Loucy (cell line): Measurements from ENCODE around the gene KIF16B.

Source experiments
- H2AFZ ChIP-seq: fragments of 200-600 bp; sonication (generic); 2 replicates; pipeline ENCODE4 v1.6.0; 2016; ENCODE audit warnings: antibody characterized with exemption, mild to moderate bottlenecking, low read length, moderate library complexity
- H3F3A ChIP-seq: fragments of 200-600 bp; 2 replicates; pipeline ENCODE4 v1.6.0; 2016; ENCODE audit warnings: antibody characterized with exemption, low read depth, mild to moderate bottlenecking
- H3K27me3 ChIP-seq: fragments of 200-600 bp; sonication (generic); 2 replicates; pipeline ENCODE4 v1.6.1; 2014; ENCODE audit warnings: low read length, mild to moderate bottlenecking; ENCODE audit not compliant: insufficient read depth, poor library complexity, severe bottlenecking
- H3K36me3 ChIP-seq: fragments of 200-600 bp; sonication (generic); 2 replicates; pipeline ENCODE4 v1.6.1; 2016; ENCODE audit warnings: low read length; ENCODE audit not compliant: insufficient read depth
- H3K4me1 ChIP-seq: fragments of 200-600 bp; sonication (generic); 2 replicates; pipeline ENCODE4 v1.5.1; 2014; ENCODE audit warnings: low read length, mild to moderate bottlenecking; ENCODE audit not compliant: insufficient read depth, poor library complexity, severe bottlenecking
- H3K4me2 ChIP-seq: fragments of 200-600 bp; sonication (generic); 2 replicates; pipeline ENCODE4 v1.6.0; 2014; ENCODE audit warnings: antibody characterized with exemption, low read length, low read depth, mild to moderate bottlenecking; ENCODE audit not compliant: poor library complexity, severe bottlenecking
- H3K4me3 ChIP-seq: fragments of 200-600 bp; sonication (generic); 2 replicates; pipeline ENCODE4 v1.5.1; 2014; ENCODE audit warnings: low read length, mild to moderate bottlenecking, mixed read lengths; ENCODE audit not compliant: poor library complexity, severe bottlenecking
- H3K79me2 ChIP-seq: fragments of 200-600 bp; sonication (generic); 2 replicates; pipeline ENCODE4 v1.6.1; 2014; ENCODE audit warnings: low read length; ENCODE audit not compliant: insufficient read depth
- H3K9ac ChIP-seq: fragments of 200-600 bp; sonication (generic); 2 replicates; pipeline ENCODE4 v1.6.0; 2014; ENCODE audit warnings: mild to moderate bottlenecking, low read depth, low read length, moderate library complexity; ENCODE audit not compliant: poor library complexity, severe bottlenecking
- H3K9me2 ChIP-seq: fragments of 200-600 bp; sonication (generic); replicated peaks from 2 replicates; pipeline ENCODE4 v1.6.1; 2016; ENCODE audit warnings: low read depth, low read length, mixed read lengths
- H3K9me3 ChIP-seq: fragments of 200-600 bp; sonication (generic); 2 replicates; pipeline ENCODE4 v1.6.1; 2014; ENCODE audit warnings: mild to moderate bottlenecking, antibody characterized with exemption, low read length, low read depth; ENCODE audit not compliant: insufficient read depth
- H4K20me1 ChIP-seq: fragments of 200-600 bp; sonication (generic); 2 replicates; pipeline ENCODE4 v1.6.0; 2014; ENCODE audit warnings: antibody characterized with exemption, low read length, mild to moderate bottlenecking; ENCODE audit not compliant: insufficient read depth, poor library complexity, severe bottlenecking
- CTCF ChIP-seq: fragments of 200-600 bp; sonication (generic); conservative IDR thresholded peaks from 2 replicates; pipeline ENCODE4 v1.5.1; 2014; ENCODE audit warnings: mild to moderate bottlenecking, antibody characterized with exemption, low read length
- EZH2phosphoT487 ChIP-seq: fragments of 200-600 bp; IDR thresholded peaks from 2 replicates; pipeline ENCODE4 v1.6.1; 2018; ENCODE audit warnings: antibody characterized with exemption, mild to moderate bottlenecking, moderate library complexity, borderline replicate concordance

Gene KIF16B

GRCh38 chr20:16311756-16312155 is 261.5 kb downstream of the KIF16B start:
- H3K27me3 ChIP-seq, result no peaks in the 10 kb centered on the region
- no peaks in the 10 kb centered on the region for H4K20me1 ChIP-seq
- H3K4me1 ChIP-seq, result no peaks in the 10 kb centered on the region
- no peaks in the 10 kb centered on the region for H3F3A ChIP-seq
- H3K36me3 ChIP-seq, result no peaks in the 10 kb centered on the region
- no peaks in the 10 kb centered on the region for H3K9me3 ChIP-seq
- H3K9ac ChIP-seq, result no peak overlapping the region
- H3K4me3 ChIP-seq, result no peak overlapping the region
- TF ChIP-seq EZH2phosphoT487 (no peak), CTCF (no peak)
- H3K4me2 ChIP-seq, result no peak overlapping the region
- no peaks in the 10 kb centered on the region for H3K79me2 ChIP-seq
- H2AFZ ChIP-seq, result no peak overlapping the region
- H3K9me2 ChIP-seq, result no peaks in the 10 kb centered on the region

GRCh38 chr20:16308754-16309153 is 264.5 kb downstream of the KIF16B start:
- Histone ChIP-seq H3K4me3 (no peak overlapping the region), H3K4me2 (no peak overlapping the region), H3K36me3 (no peaks in the 10 kb centered on the region), H3K4me1 (no peaks in the 10 kb centered on the region), H3K9me2 (no peaks in the 10 kb centered on the region), H3F3A (no peaks in the 10 kb centered on the region), H3K9ac (no peak overlapping the region), H3K27me3 (no peaks in the 10 kb centered on the region), H4K20me1 (no peaks in the 10 kb centered on the region), H2AFZ (no peak overlapping the region), H3K9me3 (no peaks in the 10 kb centered on the region), H3K79me2 (no peaks in the 10 kb centered on the region)
- TF ChIP-seq CTCF, result no peak
- no peak for TF ChIP-seq EZH2phosphoT487

- Histone ChIP-seq H3K9me3 (peaks cover 6% of the 10 kb centered on the region; the same call in 1 of the 2 replicates), H3K27me3 (no peaks in the 10 kb centered on the region), H4K20me1 (no peaks in the 10 kb centered on the region), H3K9ac (no peak overlapping the region), H3K36me3 (no peaks in the 10 kb centered on the region), H2AFZ (no peak overlapping the region), H3K4me2 (no peak overlapping the region), H3K79me2 (no peaks in the 10 kb centered on the region), H3K4me3 (no peak overlapping the region), H3K4me1 (no peaks in the 10 kb centered on the region), H3F3A (no peaks in the 10 kb centered on the region), H3K9me2 (no peaks in the 10 kb centered on the region)
- TF ChIP-seq CTCF (no peak), EZH2phosphoT487 (no peak)
These were observed 270.4 kb downstream of the KIF16B start for GRCh38 chr20:16302818-16303217.
